Fibroblast of skin of abdomen (primary cell): ENCODE results near the gene SPACA1. TPM values are rescaled to one million over a fixed set of nuclear protein-coding genes. Genes with fewer than 3 reads are reported as not detected.
"Not testable (repeated sequence)": the region's sequence is repeated elsewhere in the genome, so short reads cannot be mapped to it uniquely, and the experiment has no call there.

Experiments
- DNase-seq: peaks from one replicate; pipeline ENCODE4 v3.0.0-alpha.2; 2013
- polyA plus RNA-seq, 2 experiments: library from polyadenylated mRNA; unstranded; fragments of 120-200 nt; gene quantifications; one replicate each; pipeline ENCODE4 v1.2.1, GENCODE V29; 2013; ENCODE audit not compliant: insufficient read length in 2 of 2

The SPACA1 gene
- polyA plus RNA-seq (2013, experiment 1 of 2; ENCODE audit: insufficient read length), result not detected
- not detected for polyA plus RNA-seq (2013, experiment 2 of 2; ENCODE audit: insufficient read length)

- DNase-seq, result no peak
Measured at GRCh38 chr6:88047510-88048150, at the start of gene SPACA1. SPACA1 (plus strand) TSS chr6:88047841; CDS start chr6:88047906, 65 bp downstream.

- DNase-seq, result no peak
Measured at GRCh38 chr6:88000713-88001112, 46.9 kb upstream of the SPACA1 start.

- DNase-seq, result not testable (repeated sequence)
Measured at GRCh38 chr6:88001279-88001678, 46.4 kb upstream of the SPACA1 start.

- no peak for DNase-seq
Measured at GRCh38 chr6:88004707-88005106, 42.9 kb upstream of the SPACA1 start.

GRCh38 chr6:88006557-88006956 lies 41.1 kb upstream of the SPACA1 start:
- no peak for DNase-seq

GRCh38 chr6:88008411-88008810 lies 39.2 kb upstream of the SPACA1 start:
- DNase-seq, result no peak

GRCh38 chr6:88008831-88009231 lies 38.8 kb upstream of the SPACA1 start:
- peak; percentile 16 for DNase-seq

GRCh38 chr6:88013015-88013414 lies 34.6 kb upstream of the SPACA1 start:
- DNase-seq, result no peak

- no peak for DNase-seq
Measured at GRCh38 chr6:88013554-88013953, 34.1 kb upstream of the SPACA1 start.

GRCh38 chr6:88020439-88020838 lies 27.2 kb upstream of the SPACA1 start:
- no peak for DNase-seq

GRCh38 chr6:88024696-88025095 lies 22.9 kb upstream of the SPACA1 start:
- DNase-seq, result no peak

GRCh38 chr6:88031550-88031949 lies 16.1 kb upstream of the SPACA1 start:
- DNase-seq, result no peak

- no peak for DNase-seq
Measured at GRCh38 chr6:88044530-88044929, 3.1 kb upstream of the SPACA1 start.

- DNase-seq, result no peak
Measured at GRCh38 chr6:88045521-88046136, 2.0 kb upstream of the SPACA1 start.

- DNase-seq, result no peak
Measured at GRCh38 chr6:88048578-88048977, 937 bp downstream of the SPACA1 start.

GRCh38 chr6:88050140-88050818 lies 2.6 kb downstream of the SPACA1 start:
- DNase-seq, result no peak

- no peak for DNase-seq
Measured at GRCh38 chr6:88059191-88059590, 11.6 kb downstream of the SPACA1 start.

GRCh38 chr6:88062376-88062775 lies 14.7 kb downstream of the SPACA1 start:
- no peak for DNase-seq

GRCh38 chr6:88072462-88072861 lies 24.8 kb downstream of the SPACA1 start:
- no peak for DNase-seq

GRCh38 chr6:88074791-88075190 lies 27.1 kb downstream of the SPACA1 start:
- DNase-seq, result no peak

- DNase-seq, result no peak
Measured at GRCh38 chr6:88077305-88077704, 29.7 kb downstream of the SPACA1 start.

- no peak for DNase-seq
Measured at GRCh38 chr6:88086792-88087191, 39.2 kb downstream of the SPACA1 start.

- no peak for DNase-seq
Measured at GRCh38 chr6:88089708-88090107, 42.1 kb downstream of the SPACA1 start.
